ENCODE measurements around the gene ANTXRL.

The ANTXRL gene

GRCh38 chr10:46296641-46297141 lies 9.9 kb downstream of the ANTXRL start:
- Histone ChIP-seq H3K36me3 (replicated peaks; ENCODE audit: low read depth, low read length) (no peaks in the 10 kb centered on the region), H3K4me3 (ENCODE audit: low read length) (no peak overlapping the region), H3K27ac (ENCODE audit: low read length) (no peak overlapping the region), H3K4me1 (ENCODE audit: low read length) (peaks cover 17% of the 10 kb centered on the region), H3K27me3 (ENCODE audit: low read depth, low read length) (no peaks in the 10 kb centered on the region), H4K20me1 (ENCODE audit: insufficient read depth, low read length) (no peaks in the 10 kb centered on the region), H3K4me2 (ENCODE audit: low read length) (no peak overlapping the region), H2AFZ (ENCODE audit: low read depth, low read length) (no peak overlapping the region), H3K9ac (ENCODE audit: low read length) (no peak overlapping the region), H3K79me2 (ENCODE audit: low read length) (no peaks in the 10 kb centered on the region), H3K9me3 (ENCODE audit: insufficient read depth, low read length) (no peaks in the 10 kb centered on the region)
- no peak for TF ChIP-seq EZH2phosphoT487 (IDR thresholded peaks at IDR 0.05; ENCODE audit: low read depth)
- TF ChIP-seq, protein P1, sequence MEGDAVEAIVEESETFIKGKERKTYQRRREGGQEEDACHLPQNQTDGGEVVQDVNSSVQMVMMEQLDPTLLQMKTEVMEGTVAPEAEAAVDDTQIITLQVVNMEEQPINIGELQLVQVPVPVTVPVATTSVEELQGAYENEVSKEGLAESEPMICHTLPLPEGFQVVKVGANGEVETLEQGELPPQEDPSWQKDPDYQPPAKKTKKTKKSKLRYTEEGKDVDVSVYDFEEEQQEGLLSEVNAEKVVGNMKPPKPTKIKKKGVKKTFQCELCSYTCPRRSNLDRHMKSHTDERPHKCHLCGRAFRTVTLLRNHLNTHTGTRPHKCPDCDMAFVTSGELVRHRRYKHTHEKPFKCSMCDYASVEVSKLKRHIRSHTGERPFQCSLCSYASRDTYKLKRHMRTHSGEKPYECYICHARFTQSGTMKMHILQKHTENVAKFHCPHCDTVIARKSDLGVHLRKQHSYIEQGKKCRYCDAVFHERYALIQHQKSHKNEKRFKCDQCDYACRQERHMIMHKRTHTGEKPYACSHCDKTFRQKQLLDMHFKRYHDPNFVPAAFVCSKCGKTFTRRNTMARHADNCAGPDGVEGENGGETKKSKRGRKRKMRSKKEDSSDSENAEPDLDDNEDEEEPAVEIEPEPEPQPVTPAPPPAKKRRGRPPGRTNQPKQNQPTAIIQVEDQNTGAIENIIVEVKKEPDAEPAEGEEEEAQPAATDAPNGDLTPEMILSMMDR (IDR thresholded peaks at IDR 0.05; ENCODE audit: low read depth, low read length): no peak

- Histone ChIP-seq H2AFZ (ENCODE audit: low read depth, low read length) (no peak overlapping the region), H4K20me1 (ENCODE audit: insufficient read depth, low read length) (no peaks in the 10 kb centered on the region), H3K4me3 (ENCODE audit: low read length) (no peak overlapping the region), H3K36me3 (replicated peaks; ENCODE audit: low read depth, low read length) (no peaks in the 10 kb centered on the region), H3K27me3 (ENCODE audit: low read depth, low read length) (no peaks in the 10 kb centered on the region), H3K27ac (ENCODE audit: low read length) (no peak overlapping the region), H3K9ac (ENCODE audit: low read length) (no peak overlapping the region), H3K79me2 (ENCODE audit: low read length) (no peaks in the 10 kb centered on the region), H3K9me3 (ENCODE audit: insufficient read depth, low read length) (no peaks in the 10 kb centered on the region), H3K4me1 (ENCODE audit: low read length) (peaks cover 17% of the 10 kb centered on the region), H3K4me2 (ENCODE audit: low read length) (no peak overlapping the region)
- TF ChIP-seq, protein P1 (IDR thresholded peaks at IDR 0.05; ENCODE audit: low read depth, low read length): no peak
- TF ChIP-seq EZH2phosphoT487 (IDR thresholded peaks at IDR 0.05; ENCODE audit: low read depth): no peak
Observed at GRCh38 chr10:46297406-46298204, 10.8 kb downstream of the ANTXRL start.

DNA sequence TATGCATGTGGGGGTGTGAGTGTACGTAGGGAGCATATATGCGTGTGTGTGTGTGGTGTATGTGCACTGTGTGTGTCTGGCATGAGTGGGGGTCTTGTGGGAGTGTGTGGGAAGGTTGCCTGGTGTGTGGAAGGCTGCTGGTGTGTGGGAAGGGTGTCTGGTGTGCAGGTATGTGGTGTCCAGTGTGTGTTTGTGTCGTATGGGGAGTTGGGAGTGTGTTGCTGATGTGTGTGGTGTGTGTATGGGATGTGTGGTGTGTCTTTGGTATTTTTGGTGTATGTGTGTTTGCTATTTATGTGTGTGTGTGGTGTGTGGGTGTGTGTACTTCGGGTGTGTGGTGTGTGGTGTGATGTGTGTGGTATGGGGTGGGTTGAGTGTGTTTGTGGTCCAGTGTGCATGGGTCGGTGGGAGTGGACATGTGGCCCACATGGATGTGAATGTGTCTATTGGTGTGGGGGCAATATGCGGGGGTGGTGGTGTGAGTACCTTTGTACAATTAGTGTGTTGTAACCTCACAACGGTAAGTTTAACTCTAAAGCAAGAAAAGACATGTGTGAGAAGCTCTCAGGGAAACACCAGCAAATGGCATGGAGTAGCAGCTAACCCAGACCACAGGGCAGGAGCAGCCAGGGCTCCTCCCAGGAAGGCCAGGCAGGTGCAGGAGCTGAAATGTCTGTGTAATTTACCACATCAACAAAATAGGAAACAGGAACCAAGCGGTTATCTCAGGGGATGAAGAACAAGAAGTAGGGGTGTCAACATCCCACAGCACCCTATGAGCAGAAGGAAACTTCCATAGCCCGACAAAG lies 11.9 kb downstream of the ANTXRL start:
- TF ChIP-seq, protein P1 (IDR thresholded peaks at IDR 0.05; ENCODE audit: low read depth, low read length): no peak
- no peak for TF ChIP-seq EZH2phosphoT487 (IDR thresholded peaks at IDR 0.05; ENCODE audit: low read depth)
- Histone ChIP-seq H3K9ac (ENCODE audit: low read length) (no peak overlapping the region), H3K4me2 (ENCODE audit: low read length) (peak overlapping the region; percentile 30; the same call in 1 of the 2 replicates), H3K4me3 (ENCODE audit: low read length) (no peak overlapping the region), H2AFZ (ENCODE audit: low read depth, low read length) (no peak overlapping the region), H3K9me3 (ENCODE audit: insufficient read depth, low read length) (no peaks in the 10 kb centered on the region), H3K27me3 (ENCODE audit: low read depth, low read length) (no peaks in the 10 kb centered on the region), H3K4me1 (ENCODE audit: low read length) (peaks cover 17% of the 10 kb centered on the region), H3K27ac (ENCODE audit: low read length) (no peak overlapping the region), H3K36me3 (replicated peaks; ENCODE audit: low read depth, low read length) (no peaks in the 10 kb centered on the region), H3K79me2 (ENCODE audit: low read length) (no peaks in the 10 kb centered on the region), H4K20me1 (ENCODE audit: insufficient read depth, low read length) (no peaks in the 10 kb centered on the region)

- no peak for TF ChIP-seq EZH2phosphoT487 (IDR thresholded peaks at IDR 0.05; ENCODE audit: low read depth)
- TF ChIP-seq, protein P1 (IDR thresholded peaks at IDR 0.05; ENCODE audit: low read depth, low read length): no peak
- peak overlapping the region; percentile 30 for H3K4me2 ChIP-seq (ENCODE audit: low read length)
- no peak overlapping the region for H3K27ac ChIP-seq (ENCODE audit: low read length)
- peak overlapping the region; percentile 46; the same call in 1 of the 2 replicates for H2AFZ ChIP-seq (ENCODE audit: low read depth, low read length)
- no peaks in the 10 kb centered on the region for H3K36me3 ChIP-seq (replicated peaks; ENCODE audit: low read depth, low read length)
- H3K79me2 ChIP-seq (ENCODE audit: low read length): no peaks in the 10 kb centered on the region
- H3K4me1 ChIP-seq (ENCODE audit: low read length): peaks cover 17% of the 10 kb centered on the region
- no peak overlapping the region for H3K4me3 ChIP-seq (ENCODE audit: low read length)
- no peaks in the 10 kb centered on the region for H4K20me1 ChIP-seq (ENCODE audit: insufficient read depth, low read length)
- H3K9ac ChIP-seq (ENCODE audit: low read length): no peak overlapping the region
- H3K9me3 ChIP-seq (ENCODE audit: insufficient read depth, low read length): no peaks in the 10 kb centered on the region
- no peaks in the 10 kb centered on the region for H3K27me3 ChIP-seq (ENCODE audit: low read depth, low read length)
Observed at GRCh38 chr10:46299286-46299535, 12.4 kb downstream of the ANTXRL start.
